ENCODE measurements around the gene ATP8A2. TPM values are rescaled to one million over a fixed set of nuclear protein-coding genes. Genes with fewer than 3 reads are reported as not detected.

ATP8A2 gene
- polyA plus RNA-seq, 3 donors = not detected

DNA sequence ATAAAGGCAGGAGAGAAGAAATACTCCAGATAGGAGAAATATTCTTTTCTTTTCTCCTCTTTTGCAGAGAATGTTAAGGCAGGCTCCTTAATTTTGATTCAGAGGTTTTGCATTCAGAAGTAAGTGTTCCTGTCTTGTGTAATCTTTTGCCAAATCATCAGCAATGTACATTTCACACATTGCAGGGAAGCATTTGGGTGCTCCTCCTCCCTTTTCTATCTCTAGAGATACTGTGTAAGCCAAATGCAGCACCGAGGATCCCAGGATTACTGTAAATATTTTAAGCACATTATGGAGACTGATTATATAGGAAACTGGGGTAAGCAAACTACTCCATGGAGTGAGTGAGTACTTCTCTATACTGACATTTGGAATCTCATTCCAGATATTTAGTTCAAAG, 7.2 kb downstream of the ATP8A2 start:
- H3K9me3 Mint-ChIP-seq = peaks cover 0 to 2% (median 0%) of the 10 kb centered on the region in 7 donors
- Histone ChIP-seq H3K9ac (ENCODE audit: insufficient read depth, low read length, poor library complexity, severe bottlenecking) (no peak overlapping the region), H3K27me3 (ENCODE audit: control insufficient read depth in 2 of 2, insufficient read depth in 2 of 2, low read length in 2 of 2) (peaks cover 18 to 32% of the 10 kb centered on the region in 2 donors), H3K4me3 (replicated peaks in 1 of 3; ENCODE audit: low read depth in 2 of 3, low read length in 3 of 3) (no peak overlapping the region), H3K9me3 (replicated peaks in 1 of 2; ENCODE audit: control insufficient read depth in 1 of 2, insufficient read depth in 1 of 2, low read length in 2 of 2) (peaks cover 0 to 6% of the 10 kb centered on the region in 2 donors), H4K20me1 (ENCODE audit: insufficient read depth, low read length) (no peaks in the 10 kb centered on the region), H3K4me2 (replicated peaks; ENCODE audit: extremely low read depth, low read length, poor library complexity, severe bottlenecking) (no peak overlapping the region), H3K79me2 (ENCODE audit: insufficient read depth, low read length) (no peaks in the 10 kb centered on the region), H3K4me1 (ENCODE audit: control insufficient read depth in 1 of 2, insufficient read depth in 2 of 2, low read length in 2 of 2) (no peaks in the 10 kb centered on the region), H3K36me3 (replicated peaks in 1 of 2; ENCODE audit: control insufficient read depth in 1 of 2, insufficient read depth in 2 of 2, low read length in 2 of 2) (no peaks in the 10 kb centered on the region), H3K27ac (ENCODE audit: low read depth in 1 of 2, low read length in 2 of 2) (no peak overlapping the region), H2AFZ (ENCODE audit: insufficient read depth, low read depth, low read length, poor library complexity, severe bottlenecking) (no peak overlapping the region)
- peaks cover 4% of the 10 kb centered on the region for H3K4me1 Mint-ChIP-seq
- H3K4me3 Mint-ChIP-seq = no peak overlapping the region
- no peak for DNase-seq
- peaks cover 22 to 42% (median 35%) of the 10 kb centered on the region in 3 donors for H3K27me3 Mint-ChIP-seq (ENCODE audit: low read depth in 3 of 3)
- WGBS (ENCODE audit: insufficient coverage) = no CpG with 5 or more reads among the region's 1 CpG
- intact Hi-C loops (cut with micrococcal nuclease) = no loop called here
- no peak for TF ChIP-seq CTCF (IDR thresholded peaks at IDR 0.05)
- no peak overlapping the region for H3K27ac Mint-ChIP-seq
- no peaks in the 10 kb centered on the region for H3K36me3 Mint-ChIP-seq

GRCh38 chr13:25380082-25380481, 8.3 kb downstream of the ATP8A2 start:
- Mint-ChIP-seq H3K9me3 (peaks cover 0 to 3% (median 0%) of the 10 kb centered on the region in 7 donors), H3K27ac (no peak overlapping the region), H3K27me3 (ENCODE audit: low read depth in 3 of 3) (peaks cover 17 to 37% (median 31%) of the 10 kb centered on the region in 3 donors), H3K4me3 (no peak overlapping the region), H3K4me1 (peaks cover 4% of the 10 kb centered on the region), H3K36me3 (no peaks in the 10 kb centered on the region)
- intact Hi-C loops (cut with micrococcal nuclease) = no loop called here
- H3K4me2 ChIP-seq (replicated peaks; ENCODE audit: extremely low read depth, low read length, poor library complexity, severe bottlenecking) = no peak overlapping the region
- no peak overlapping the region for H3K4me3 ChIP-seq (replicated peaks in 1 of 3; ENCODE audit: low read depth in 2 of 3, low read length in 3 of 3)
- 87% methylated on average over 3 of the region's 4 CpGs for WGBS (ENCODE audit: insufficient coverage)
- TF ChIP-seq CTCF (IDR thresholded peaks at IDR 0.05) = no peak
- no peaks in the 10 kb centered on the region for H3K4me1 ChIP-seq (ENCODE audit: control insufficient read depth in 1 of 2, insufficient read depth in 2 of 2, low read length in 2 of 2)
- H4K20me1 ChIP-seq (ENCODE audit: insufficient read depth, low read length) = no peaks in the 10 kb centered on the region
- no peaks in the 10 kb centered on the region for H3K9me3 ChIP-seq (replicated peaks in 1 of 2; ENCODE audit: control insufficient read depth in 1 of 2, insufficient read depth in 1 of 2, low read length in 2 of 2)
- H3K27me3 ChIP-seq (ENCODE audit: control insufficient read depth in 2 of 2, insufficient read depth in 2 of 2, low read length in 2 of 2) = peaks cover 11 to 21% of the 10 kb centered on the region in 2 donors
- no peaks in the 10 kb centered on the region for H3K36me3 ChIP-seq (replicated peaks in 1 of 2; ENCODE audit: control insufficient read depth in 1 of 2, insufficient read depth in 2 of 2, low read length in 2 of 2)
- H3K27ac ChIP-seq (ENCODE audit: low read depth in 1 of 2, low read length in 2 of 2) = no peak overlapping the region
- DNase-seq = no peak
- no peak overlapping the region for H2AFZ ChIP-seq (ENCODE audit: insufficient read depth, low read depth, low read length, poor library complexity, severe bottlenecking)
- H3K79me2 ChIP-seq (ENCODE audit: insufficient read depth, low read length) = no peaks in the 10 kb centered on the region
- H3K9ac ChIP-seq (ENCODE audit: insufficient read depth, low read length, poor library complexity, severe bottlenecking) = no peak overlapping the region

Data from CD14-positive monocyte (primary cell).